Sigmoid colon (tissue), 7 donors: ENCODE measurements around the gene MAGEB4. TPM values are rescaled to one million over a fixed set of nuclear protein-coding genes. Genes with fewer than 3 reads are reported as not detected.

ENCODE experiments used
- DNase-seq: peaks from one replicate; pipeline ENCODE4 v3.0.0-alpha.2; 2019
- H3K27ac ChIP-seq, 4 donors: fragments of 200-600 bp; sonication (generic); one replicate each; pipeline ENCODE4 v1.5.1; 2016 to 2019; ENCODE audit warnings: mild to moderate bottlenecking in 1 of 4
- H3K27me3 ChIP-seq, 3 donors: fragments of 200-600 bp; sonication (generic); one replicate each; pipeline ENCODE4 v1.5.1; 2019; ENCODE audit warnings: mild to moderate bottlenecking in 1 of 3
- H3K36me3 ChIP-seq, 4 donors: fragments of 200-600 bp; sonication (generic); one replicate each; pipeline ENCODE4 v1.5.1; 2016 to 2019
- H3K4me1 ChIP-seq, 4 donors: fragments of 200-600 bp; sonication (generic); one replicate each; pipeline ENCODE4 v1.5.1; 2017 to 2019
- H3K4me3 ChIP-seq, 4 donors: fragments of 200-600 bp; sonication (generic); one replicate each; pipeline ENCODE4 v1.5.1; 2017 to 2019; ENCODE audit warnings: mild to moderate bottlenecking in 2 of 4, moderate library complexity in 1 of 4
- H3K9me3 ChIP-seq, 4 donors: fragments of 200-600 bp in 3 of 4; sonication (generic) in 3 of 4; one replicate each; pipeline versions ENCODE4 v1.5.1 to v1.6.1; 2013 to 2019
- EP300 ChIP-seq, 4 donors: sonication (generic); formaldehyde crosslinking; IDR thresholded peaks; one replicate each; pipeline ENCODE4 v1.6.1; 2017; ENCODE audit warnings: antibody characterized with exemption in 4 of 4
- POLR2A ChIP-seq, 2 donors: fragments of 450-650 bp; IDR thresholded peaks; one replicate each; pipeline ENCODE4 v1.6.1; 2016; ENCODE audit warnings: antibody characterized with exemption in 2 of 2, mild to moderate bottlenecking in 2 of 2, moderate library complexity in 2 of 2
- POLR2AphosphoS5 ChIP-seq, 4 donors: sonication (generic); formaldehyde crosslinking; IDR thresholded peaks; one replicate each; pipeline ENCODE4 v1.6.1; 2017; ENCODE audit warnings: antibody characterized with exemption in 4 of 4
- WGBS, 2 donors: extraction: QIAGEN DNeasy Blood & Tissue Kit; methylation state at CpG; one replicate each; pipeline ENCODE4 v1.1.7; 2013; 5-methylcytosine and 5-hydroxymethylcytosine counted together
- intact Hi-C: fragments of 100-400 bp; cut with DNase I; formaldehyde crosslinking; loops from one replicate; pipeline ENCODE4 v1.15.1; 2023
- polyA plus RNA-seq, 3 donors: library from polyadenylated mRNA; stranded (reverse); fragments of 200-250 nt; gene quantifications; one replicate each; pipeline ENCODE4 v1.2.3, GENCODE V29; 2013
- total RNA-seq, 4 donors: library from RNA; depleted of rRNA; stranded (reverse); fragments of >200 nt; gene quantifications; one replicate each; pipeline ENCODE4 v1.1.0, GENCODE V29; 2016
- TF ChIP-seq, protein P1 (sequence below), 4 experiments: fragments of 450-650 bp in 3 of 4; fragments of 200-600 bp in 1 of 4; IDR thresholded peaks; one replicate each; pipeline ENCODE4 v1.5.1; 2016 to 2019; ENCODE audit warnings: antibody characterized with exemption in 4 of 4, mild to moderate bottlenecking in 3 of 4, moderate library complexity in 2 of 4
- donor health status: healthy with polysubstance abuse.
- donor health status: Bipolar disorder and iron deficiency.
- donor health status: healthy.

The MAGEB4 gene
- total and polyA plus RNA-seq, 7 donors: not detected

DNA sequence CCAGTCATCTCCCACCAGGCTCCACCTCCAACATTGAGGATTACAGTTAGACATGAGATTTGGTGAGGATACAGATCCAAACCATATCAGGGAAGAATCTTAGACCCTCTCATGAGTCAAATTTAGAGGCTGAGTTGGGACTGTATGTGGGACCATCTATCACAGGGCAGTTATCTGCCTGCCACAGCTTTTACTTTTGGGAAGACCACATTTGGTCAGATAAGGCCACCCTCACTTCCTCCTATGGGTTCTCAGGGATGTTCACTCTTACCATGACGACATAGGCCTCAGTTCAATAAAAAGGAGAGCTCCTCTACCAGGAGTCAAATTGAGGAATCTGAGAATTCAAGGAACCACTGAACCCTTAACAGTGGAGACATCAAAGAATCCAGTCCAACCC lies 24.3 kb upstream of the MAGEB4 start:
- TF ChIP-seq EP300 (IDR thresholded peaks at IDR 0.05) (no peak), POLR2AphosphoS5 (IDR thresholded peaks at IDR 0.05) (no peak), POLR2A (IDR thresholded peaks at IDR 0.05) (no peak)
- TF ChIP-seq, protein P1, sequence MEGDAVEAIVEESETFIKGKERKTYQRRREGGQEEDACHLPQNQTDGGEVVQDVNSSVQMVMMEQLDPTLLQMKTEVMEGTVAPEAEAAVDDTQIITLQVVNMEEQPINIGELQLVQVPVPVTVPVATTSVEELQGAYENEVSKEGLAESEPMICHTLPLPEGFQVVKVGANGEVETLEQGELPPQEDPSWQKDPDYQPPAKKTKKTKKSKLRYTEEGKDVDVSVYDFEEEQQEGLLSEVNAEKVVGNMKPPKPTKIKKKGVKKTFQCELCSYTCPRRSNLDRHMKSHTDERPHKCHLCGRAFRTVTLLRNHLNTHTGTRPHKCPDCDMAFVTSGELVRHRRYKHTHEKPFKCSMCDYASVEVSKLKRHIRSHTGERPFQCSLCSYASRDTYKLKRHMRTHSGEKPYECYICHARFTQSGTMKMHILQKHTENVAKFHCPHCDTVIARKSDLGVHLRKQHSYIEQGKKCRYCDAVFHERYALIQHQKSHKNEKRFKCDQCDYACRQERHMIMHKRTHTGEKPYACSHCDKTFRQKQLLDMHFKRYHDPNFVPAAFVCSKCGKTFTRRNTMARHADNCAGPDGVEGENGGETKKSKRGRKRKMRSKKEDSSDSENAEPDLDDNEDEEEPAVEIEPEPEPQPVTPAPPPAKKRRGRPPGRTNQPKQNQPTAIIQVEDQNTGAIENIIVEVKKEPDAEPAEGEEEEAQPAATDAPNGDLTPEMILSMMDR (IDR thresholded peaks at IDR 0.05): no peak
- no peak overlapping the region for H3K4me3 ChIP-seq
- 66 to 81% methylated on average over 1 of the region's 1 CpG for WGBS, 2 donors
- intact Hi-C loops: no loop called here
- no peaks in the 10 kb centered on the region for H3K36me3 ChIP-seq
- H3K27me3 ChIP-seq: no peaks in the 10 kb centered on the region
- H3K27ac ChIP-seq: no peak overlapping the region
- DNase-seq: no peak
- no peaks in the 10 kb centered on the region for H3K4me1 ChIP-seq
- H3K9me3 ChIP-seq: no peaks in the 10 kb centered on the region

DNA sequence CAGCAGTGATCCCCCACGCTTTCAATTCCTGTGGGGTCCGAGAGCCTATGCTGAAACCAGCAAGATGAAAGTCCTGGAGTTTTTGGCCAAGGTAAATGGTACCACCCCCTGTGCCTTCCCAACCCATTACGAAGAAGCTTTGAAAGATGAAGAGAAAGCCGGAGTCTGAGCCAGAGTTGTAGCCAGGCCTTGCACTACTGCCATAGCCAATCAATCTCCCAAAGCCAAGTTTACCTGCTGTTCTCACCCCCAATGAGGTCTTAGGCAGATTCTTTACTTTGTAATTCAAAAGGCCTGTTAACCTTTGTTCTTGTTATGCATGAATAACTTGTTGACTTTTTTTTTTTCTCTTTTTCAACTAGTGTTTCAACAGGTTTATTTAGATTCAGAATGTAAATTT lies 22.4 kb upstream of the MAGEB4 start:
- Histone ChIP-seq H3K4me1 (no peaks in the 10 kb centered on the region), H3K27ac (no peak overlapping the region), H3K4me3 (no peak overlapping the region), H3K9me3 (no peaks in the 10 kb centered on the region), H3K36me3 (no peaks in the 10 kb centered on the region), H3K27me3 (no peaks in the 10 kb centered on the region)
- WGBS, 2 donors: 90 to 92% methylated on average over 4 of the region's 4 CpGs
- no peak for DNase-seq
- no peak for TF ChIP-seq POLR2AphosphoS5 (IDR thresholded peaks at IDR 0.05)
- no peak for TF ChIP-seq POLR2A (IDR thresholded peaks at IDR 0.05)
- no peak for TF ChIP-seq EP300 (IDR thresholded peaks at IDR 0.05)
- intact Hi-C loops: no loop called here

DNA sequence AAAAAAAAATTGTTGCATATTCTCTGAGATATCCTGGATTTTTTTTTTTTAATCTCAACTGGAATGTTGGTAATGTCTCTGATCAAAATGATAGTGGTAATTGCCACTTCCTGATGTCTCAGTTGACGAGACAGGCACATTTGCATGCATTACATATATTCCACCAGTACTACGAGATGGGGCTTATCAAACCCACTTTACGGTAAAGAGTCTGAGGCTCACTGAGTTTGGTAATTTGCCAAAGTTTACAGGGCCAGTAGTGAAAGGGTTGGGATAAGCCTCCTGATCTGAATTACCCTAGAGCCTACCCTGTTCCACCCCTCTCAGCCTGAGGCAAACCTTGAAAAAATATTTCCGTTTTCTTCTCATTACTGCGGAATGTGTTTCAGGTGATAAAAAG lies 21.1 kb upstream of the MAGEB4 start:
- TF ChIP-seq POLR2AphosphoS5 (IDR thresholded peaks at IDR 0.05) (no peak), EP300 (IDR thresholded peaks at IDR 0.05) (no peak)
- TF ChIP-seq, protein P1 (IDR thresholded peaks at IDR 0.05): no peak
- no peak overlapping the region for H3K4me3 ChIP-seq
- no peaks in the 10 kb centered on the region for H3K27me3 ChIP-seq
- H3K36me3 ChIP-seq: no peaks in the 10 kb centered on the region
- no peak overlapping the region for H3K27ac ChIP-seq
- no peaks in the 10 kb centered on the region for H3K9me3 ChIP-seq
- no peaks in the 10 kb centered on the region for H3K4me1 ChIP-seq
- intact Hi-C loops: no loop called here
- DNase-seq: no peak
- WGBS, 2 donors: 90 to 92% methylated on average over 5 of the region's 5 CpGs

GRCh38 chrX:30224536-30224935 lies 17.3 kb upstream of the MAGEB4 start:
- 53 to 91% methylated on average over 2 of the region's 2 CpGs for WGBS, 2 donors
- Histone ChIP-seq H3K9me3 (no peaks in the 10 kb centered on the region), H3K27me3 (no peaks in the 10 kb centered on the region), H3K36me3 (no peaks in the 10 kb centered on the region), H3K4me3 (no peak overlapping the region), H3K27ac (no peak overlapping the region), H3K4me1 (no peaks in the 10 kb centered on the region)
- DNase-seq: no peak
- TF ChIP-seq POLR2AphosphoS5 (IDR thresholded peaks at IDR 0.05) (no peak), POLR2A (IDR thresholded peaks at IDR 0.05) (no peak), EP300 (IDR thresholded peaks at IDR 0.05) (no peak)
- TF ChIP-seq, protein P1 (IDR thresholded peaks at IDR 0.05): no peak
- intact Hi-C loops: no loop called here

DNA sequence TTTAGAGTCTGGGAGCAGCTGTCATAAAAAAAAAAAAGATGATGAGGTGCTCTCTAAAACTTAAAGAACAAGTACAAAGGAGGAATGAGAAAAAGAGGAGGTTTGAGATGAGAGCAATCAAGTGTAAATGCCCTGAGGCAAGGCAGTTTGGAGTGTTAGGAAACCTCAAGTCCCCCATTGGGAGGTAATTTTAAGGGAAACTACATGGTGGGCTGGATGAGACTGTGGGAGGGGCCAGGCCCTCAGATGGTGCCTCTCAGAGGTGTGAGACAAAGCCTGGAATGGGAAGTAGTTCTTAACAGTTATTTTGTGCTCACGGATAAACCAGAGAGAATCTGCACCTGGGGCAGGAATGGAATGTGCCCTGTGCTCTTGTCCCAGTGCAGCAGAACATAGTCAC lies 13.3 kb upstream of the MAGEB4 start:
- H3K4me1 ChIP-seq: no peaks in the 10 kb centered on the region
- DNase-seq: no peak
- 68 to 95% methylated on average over 1 of the region's 1 CpG for WGBS, 2 donors
- no peaks in the 10 kb centered on the region for H3K9me3 ChIP-seq
- H3K27me3 ChIP-seq: no peaks in the 10 kb centered on the region
- TF ChIP-seq, protein P1 (IDR thresholded peaks at IDR 0.05): no peak
- TF ChIP-seq POLR2AphosphoS5 (IDR thresholded peaks at IDR 0.05) (no peak), POLR2A (IDR thresholded peaks at IDR 0.05) (no peak), EP300 (IDR thresholded peaks at IDR 0.05) (no peak)
- intact Hi-C loops: no loop called here
- no peaks in the 10 kb centered on the region for H3K36me3 ChIP-seq
- no peak overlapping the region for H3K27ac ChIP-seq
- H3K4me3 ChIP-seq: no peak overlapping the region
